ENCODE measurements around the gene NODAL. TPM values are rescaled to one million over a fixed set of nuclear protein-coding genes. Genes with fewer than 3 reads are reported as not detected.

The NODAL gene
- total RNA-seq, 1 donor from 2014 or later = not detected

DNA sequence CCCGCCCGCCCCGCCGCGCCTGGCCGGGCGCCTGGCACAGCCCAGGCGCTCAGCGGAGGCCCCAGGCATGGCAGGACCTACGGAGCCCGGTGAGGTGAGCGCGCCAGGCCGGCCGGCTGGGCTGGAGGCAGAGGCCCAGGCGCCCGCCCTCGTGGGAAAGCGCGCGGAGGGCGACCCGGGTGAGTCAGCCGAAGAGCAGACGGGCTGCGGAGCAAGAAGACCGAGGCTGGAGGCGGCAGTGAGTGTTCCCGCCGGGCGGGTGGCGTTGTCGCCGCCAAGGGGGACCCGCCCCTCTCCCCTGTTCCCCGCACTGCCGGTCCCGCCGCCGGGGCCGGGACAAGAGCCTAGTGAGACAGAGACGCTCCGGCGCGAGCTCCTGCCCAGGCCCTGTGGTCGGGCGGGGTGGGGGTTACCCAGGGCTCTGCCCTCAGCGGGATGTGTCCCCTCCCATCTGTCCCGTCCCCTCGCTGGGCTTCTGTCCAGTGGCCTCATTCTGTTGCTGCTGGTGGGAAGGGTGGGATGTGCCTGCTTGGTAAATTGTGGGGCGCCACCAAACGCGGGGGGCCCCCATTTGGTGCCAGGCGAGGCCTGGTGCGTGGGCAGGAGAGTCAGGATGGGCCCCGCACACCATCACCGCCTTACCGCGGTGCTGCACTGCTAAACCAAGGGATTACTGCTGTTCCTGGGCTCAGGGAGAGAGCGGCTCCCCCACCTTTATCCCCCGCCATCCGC is 17.0 kb upstream of the NODAL start:
- H3K4me1 Mint-ChIP-seq (ENCODE audit: low read depth, unreplicated experiment) = peaks cover 2% of the 10 kb centered on the region
- no peak overlapping the region for H3K4me3 Mint-ChIP-seq (ENCODE audit: unreplicated experiment)
- peaks cover 7% of the 10 kb centered on the region for H3K9me3 Mint-ChIP-seq (ENCODE audit: unreplicated experiment)
- no peaks in the 10 kb centered on the region for H3K36me3 Mint-ChIP-seq (ENCODE audit: unreplicated experiment)
- H3K27ac Mint-ChIP-seq (ENCODE audit: unreplicated experiment) = no peak overlapping the region
- TF ChIP-seq, protein P1, sequence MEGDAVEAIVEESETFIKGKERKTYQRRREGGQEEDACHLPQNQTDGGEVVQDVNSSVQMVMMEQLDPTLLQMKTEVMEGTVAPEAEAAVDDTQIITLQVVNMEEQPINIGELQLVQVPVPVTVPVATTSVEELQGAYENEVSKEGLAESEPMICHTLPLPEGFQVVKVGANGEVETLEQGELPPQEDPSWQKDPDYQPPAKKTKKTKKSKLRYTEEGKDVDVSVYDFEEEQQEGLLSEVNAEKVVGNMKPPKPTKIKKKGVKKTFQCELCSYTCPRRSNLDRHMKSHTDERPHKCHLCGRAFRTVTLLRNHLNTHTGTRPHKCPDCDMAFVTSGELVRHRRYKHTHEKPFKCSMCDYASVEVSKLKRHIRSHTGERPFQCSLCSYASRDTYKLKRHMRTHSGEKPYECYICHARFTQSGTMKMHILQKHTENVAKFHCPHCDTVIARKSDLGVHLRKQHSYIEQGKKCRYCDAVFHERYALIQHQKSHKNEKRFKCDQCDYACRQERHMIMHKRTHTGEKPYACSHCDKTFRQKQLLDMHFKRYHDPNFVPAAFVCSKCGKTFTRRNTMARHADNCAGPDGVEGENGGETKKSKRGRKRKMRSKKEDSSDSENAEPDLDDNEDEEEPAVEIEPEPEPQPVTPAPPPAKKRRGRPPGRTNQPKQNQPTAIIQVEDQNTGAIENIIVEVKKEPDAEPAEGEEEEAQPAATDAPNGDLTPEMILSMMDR (IDR thresholded peaks at IDR 0.05; ENCODE audit: partially characterized antibody, unreplicated experiment) = no peak
- peaks cover 10% of the 10 kb centered on the region for H3K27me3 Mint-ChIP-seq (ENCODE audit: unreplicated experiment)
- peak; percentile 64 for DNase-seq

GRCh38 chr10:70457759-70458305 is 16.4 kb upstream of the NODAL start:
- no peaks in the 10 kb centered on the region for H3K36me3 Mint-ChIP-seq (ENCODE audit: unreplicated experiment)
- H3K4me1 Mint-ChIP-seq (ENCODE audit: low read depth, unreplicated experiment) = peaks cover 2% of the 10 kb centered on the region
- H3K4me3 Mint-ChIP-seq (ENCODE audit: unreplicated experiment) = no peak overlapping the region
- peaks cover 10% of the 10 kb centered on the region for H3K27me3 Mint-ChIP-seq (ENCODE audit: unreplicated experiment)
- no peak for DNase-seq
- H3K27ac Mint-ChIP-seq (ENCODE audit: unreplicated experiment) = no peak overlapping the region
- H3K9me3 Mint-ChIP-seq (ENCODE audit: unreplicated experiment) = peaks cover 7% of the 10 kb centered on the region
- TF ChIP-seq, protein P1 (IDR thresholded peaks at IDR 0.05; ENCODE audit: partially characterized antibody, unreplicated experiment) = no peak

- H3K27me3 Mint-ChIP-seq (ENCODE audit: unreplicated experiment) = peaks cover 10% of the 10 kb centered on the region
- DNase-seq = no peak
- no peaks in the 10 kb centered on the region for H3K36me3 Mint-ChIP-seq (ENCODE audit: unreplicated experiment)
- peaks cover 9% of the 10 kb centered on the region for H3K9me3 Mint-ChIP-seq (ENCODE audit: unreplicated experiment)
- no peak overlapping the region for H3K4me3 Mint-ChIP-seq (ENCODE audit: unreplicated experiment)
- TF ChIP-seq, protein P1 (IDR thresholded peaks at IDR 0.05; ENCODE audit: partially characterized antibody, unreplicated experiment) = no peak
- peaks cover 2% of the 10 kb centered on the region for H3K4me1 Mint-ChIP-seq (ENCODE audit: low read depth, unreplicated experiment)
- H3K27ac Mint-ChIP-seq (ENCODE audit: unreplicated experiment) = no peak overlapping the region
These were observed 14.7 kb upstream of the NODAL start for GRCh38 chr10:70456164-70456563.

DNA sequence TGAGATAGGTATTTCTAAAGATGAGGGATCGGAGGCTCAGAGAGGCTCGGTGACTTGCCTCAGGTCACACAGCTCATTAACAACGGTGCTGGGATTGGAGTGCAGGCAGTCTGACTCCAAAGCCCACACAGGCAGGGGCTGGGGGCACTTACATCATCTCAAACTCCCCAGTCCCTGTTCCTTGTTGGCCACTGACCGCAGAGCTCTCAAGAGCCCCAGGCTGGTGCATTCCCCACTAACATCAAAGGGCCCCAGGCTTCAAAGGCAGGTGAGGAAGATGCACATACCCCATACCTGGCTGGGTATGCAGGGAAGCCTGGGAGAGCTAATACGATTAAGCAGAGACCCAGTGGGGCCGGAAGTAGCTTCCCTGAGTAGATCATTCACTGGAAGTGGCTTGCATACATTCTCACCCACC is 13.7 kb upstream of the NODAL start:
- Mint-ChIP-seq H3K36me3 (ENCODE audit: unreplicated experiment) (no peaks in the 10 kb centered on the region), H3K9me3 (ENCODE audit: unreplicated experiment) (peaks cover 9% of the 10 kb centered on the region), H3K4me1 (ENCODE audit: low read depth, unreplicated experiment) (peaks cover 2% of the 10 kb centered on the region), H3K27ac (ENCODE audit: unreplicated experiment) (no peak overlapping the region), H3K4me3 (ENCODE audit: unreplicated experiment) (no peak overlapping the region), H3K27me3 (ENCODE audit: unreplicated experiment) (peaks cover 12% of the 10 kb centered on the region)
- TF ChIP-seq, protein P1 (IDR thresholded peaks at IDR 0.05; ENCODE audit: partially characterized antibody, unreplicated experiment) = no peak
- DNase-seq = no peak

DNA sequence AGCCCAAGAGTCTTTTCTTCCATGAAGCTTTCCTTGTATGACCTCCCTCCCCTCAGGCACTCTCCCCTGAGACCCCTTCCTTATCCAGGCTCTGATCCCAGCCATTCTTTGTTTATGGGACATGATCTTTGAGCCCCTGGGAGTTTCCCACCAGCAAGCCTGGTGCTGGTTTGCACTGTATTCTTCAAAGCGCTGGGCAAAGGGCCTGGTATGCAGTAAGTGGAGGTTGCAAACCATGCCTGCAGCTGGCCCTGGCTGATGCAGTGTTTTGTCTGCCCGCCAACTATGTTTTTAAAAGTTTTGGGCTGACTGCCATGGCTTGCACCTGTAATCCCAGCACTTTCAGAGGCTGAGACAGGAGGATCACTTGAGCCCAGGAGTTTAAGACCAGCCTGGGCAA is 6.8 kb upstream of the NODAL start:
- Mint-ChIP-seq H3K27ac (ENCODE audit: unreplicated experiment) (no peak overlapping the region), H3K9me3 (ENCODE audit: unreplicated experiment) (peaks cover 1% of the 10 kb centered on the region), H3K4me3 (ENCODE audit: unreplicated experiment) (no peak overlapping the region), H3K27me3 (ENCODE audit: unreplicated experiment) (peaks cover 6% of the 10 kb centered on the region), H3K36me3 (ENCODE audit: unreplicated experiment) (no peaks in the 10 kb centered on the region), H3K4me1 (ENCODE audit: low read depth, unreplicated experiment) (peaks cover 3% of the 10 kb centered on the region)
- no peak for DNase-seq
- TF ChIP-seq, protein P1 (IDR thresholded peaks at IDR 0.05; ENCODE audit: partially characterized antibody, unreplicated experiment) = no peak
